NB4 (cell line): ENCODE results near the gene GABBR2.
A peak's percentile ranks its signal among the peaks of the same experiment; 100 is the strongest.
"Not testable (repeated sequence)": the region's sequence is repeated elsewhere in the genome, so short reads cannot be mapped to it uniquely, and the experiment has no call there.

ENCODE experiments used
- DNase-seq: peaks from one replicate; pipeline ENCODE4 v3.0.0; 2010; ENCODE audit warnings: low read depth
- H3K4me3 ChIP-seq: one replicate; pipeline ENCODE4 v1.5.1; 2011; ENCODE audit warnings: mild to moderate bottlenecking, low read depth, low read length, moderate library complexity
- CTCF ChIP-seq: IDR thresholded peaks from one replicate; pipeline ENCODE4 v1.5.1; 2012; ENCODE audit warnings: low read depth, low read length
- MAX ChIP-seq: IDR thresholded peaks from 2 replicates; pipeline ENCODE4 v1.6.1; 2011; ENCODE audit warnings: low read depth, low read length
- MYC ChIP-seq: IDR thresholded peaks from 2 replicates; pipeline ENCODE4 v1.6.1; 2011; ENCODE audit warnings: low read depth, low read length
- POLR2A ChIP-seq: IDR thresholded peaks from 2 replicates; pipeline ENCODE4 v1.6.1; 2011; ENCODE audit warnings: mild to moderate bottlenecking; ENCODE audit not compliant: insufficient read length; ENCODE audit errors: extremely low read depth

The GABBR2 gene

GRCh38 chr9:98593354-98594253 lies 115.1 kb downstream of the GABBR2 start:
- TF ChIP-seq POLR2A = no peak
- no peak for TF ChIP-seq MAX
- TF ChIP-seq MYC = no peak
- TF ChIP-seq CTCF = no peak
- no peak overlapping the region for H3K4me3 ChIP-seq
- DNase-seq = no peak

- no peak overlapping the region for H3K4me3 ChIP-seq
- DNase-seq = no peak
- no peak for TF ChIP-seq MYC
- no peak for TF ChIP-seq POLR2A
- TF ChIP-seq MAX = no peak
- TF ChIP-seq CTCF = no peak
Measured at GRCh38 chr9:98591696-98592095, 117.0 kb downstream of the GABBR2 start.

GRCh38 chr9:98590101-98590500 lies 118.6 kb downstream of the GABBR2 start:
- H3K4me3 ChIP-seq = no peak overlapping the region
- TF ChIP-seq CTCF = no peak
- no peak for TF ChIP-seq POLR2A
- no peak for TF ChIP-seq MYC
- no peak for TF ChIP-seq MAX
- DNase-seq = no peak

- TF ChIP-seq CTCF (no peak), MYC (no peak), POLR2A (no peak), MAX (no peak)
- H3K4me3 ChIP-seq = no peak overlapping the region
- DNase-seq = no peak
Measured at GRCh38 chr9:98589102-98589501, 119.6 kb downstream of the GABBR2 start.

- H3K4me3 ChIP-seq = not testable (repeated sequence)
Measured at GRCh38 chr9:98584853-98585438, 123.8 kb downstream of the GABBR2 start.

GRCh38 chr9:98584059-98584458 lies 124.7 kb downstream of the GABBR2 start:
- peak; percentile 52 for DNase-seq
- TF ChIP-seq MYC = peak; percentile 39; the same call in 1 of the 2 replicates
- TF ChIP-seq CTCF = no peak
- no peak overlapping the region for H3K4me3 ChIP-seq

More at GRCh38 chr9:98584853-98585438, 123.8 kb downstream of the GABBR2 start:
- DNase-seq = not testable (repeated sequence)
